Central memory CD8-positive, alpha-beta T cell (primary cell): ENCODE data around the gene COL4A2.

Experiments used
- ATAC-seq: fragments of 150-1000 bp; cut with Tn5 transposase; replicated peaks from 2 replicates; pipeline ENCODE4 v1.10.0; 2022; ENCODE audit warnings: mild to moderate bottlenecking, moderate FRiP score, moderate number of reproducible peaks; ENCODE audit not compliant: poor library complexity, severe bottlenecking; ENCODE audit errors: extremely low read depth
- DNase-seq, 2 donors: peaks; one replicate each; pipeline ENCODE4 v3.0.0; 2021; ENCODE audit warnings: low spot score in 2 of 2
- H3K27ac Mint-ChIP-seq: one replicate; pipeline ENCODE4 v1.8.0; 2022; ENCODE audit warnings: low read depth, mild to moderate bottlenecking, moderate library complexity, mixed read lengths
- H3K27me3 Mint-ChIP-seq: one replicate; pipeline ENCODE4 v1.8.0; 2022; ENCODE audit warnings: mixed read lengths
- H3K36me3 Mint-ChIP-seq: one replicate; pipeline ENCODE4 v1.8.0; 2022; ENCODE audit warnings: mild to moderate bottlenecking, moderate library complexity, mixed read lengths; ENCODE audit not compliant: insufficient read depth
- H3K4me1 Mint-ChIP-seq: one replicate; pipeline ENCODE4 v1.8.0; 2022; ENCODE audit warnings: mixed read lengths
- H3K4me3 Mint-ChIP-seq: one replicate; pipeline ENCODE4 v1.8.0; 2022; ENCODE audit warnings: mild to moderate bottlenecking, moderate library complexity, mixed read lengths
- H3K9me3 Mint-ChIP-seq: one replicate; pipeline ENCODE4 v1.8.0; 2022; ENCODE audit warnings: mixed read lengths

COL4A2 gene

DNA sequence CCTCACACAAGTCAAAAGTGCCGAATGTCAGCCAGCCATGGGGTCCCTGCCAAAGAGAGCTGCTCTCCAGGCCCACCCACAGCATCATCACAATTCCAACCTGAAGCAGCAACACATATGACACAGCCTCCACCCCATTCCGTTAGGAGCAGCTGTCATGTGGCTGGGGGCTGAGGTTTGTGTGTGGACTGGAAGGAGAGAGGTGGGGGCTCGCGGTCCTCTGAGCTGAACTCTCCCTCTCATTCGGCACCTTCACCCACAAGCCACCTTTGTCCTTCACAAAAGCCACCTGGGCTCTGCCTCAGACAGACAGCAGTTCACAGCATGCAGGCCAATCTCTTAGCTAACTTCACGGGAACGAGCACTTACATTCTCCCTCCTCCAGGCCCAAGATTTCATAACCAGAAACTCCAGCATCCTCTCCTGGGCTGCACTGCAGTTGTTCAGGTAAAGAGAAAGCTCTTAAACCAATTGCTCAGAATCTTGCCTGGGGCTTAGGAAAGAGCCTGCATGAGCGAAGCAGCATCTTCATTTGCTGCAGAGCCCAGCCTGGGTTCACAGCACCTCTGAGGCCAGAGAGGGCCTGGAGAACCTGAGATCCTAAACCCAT is 247.2 kb downstream of the COL4A2 start:
- Mint-ChIP-seq H3K9me3 (no peaks in the 10 kb centered on the region), H3K36me3 (no peaks in the 10 kb centered on the region), H3K27ac (no peak overlapping the region), H3K27me3 (no peaks in the 10 kb centered on the region), H3K4me1 (peaks cover 12% of the 10 kb centered on the region), H3K4me3 (no peak overlapping the region)
- DNase-seq (no peak), ATAC-seq (no peak)

DNA sequence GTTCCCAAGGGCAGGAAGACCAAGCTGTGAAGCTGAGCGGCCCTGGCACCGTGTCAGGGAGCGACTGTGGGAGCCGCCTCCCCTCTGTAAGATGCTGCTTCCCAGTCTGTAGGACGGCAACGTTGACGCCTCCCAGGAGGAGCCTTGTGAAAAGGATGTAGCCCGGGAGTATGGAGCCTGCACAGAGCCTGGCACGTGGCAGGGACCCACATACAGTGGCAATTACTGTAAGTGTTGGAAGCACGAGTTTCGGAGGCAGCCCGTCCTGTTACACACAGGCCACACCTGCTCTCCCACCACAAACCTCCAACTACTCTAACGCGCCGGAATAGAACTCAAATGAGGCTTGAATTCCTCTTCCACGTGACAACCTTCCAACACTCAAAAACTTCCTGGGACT is 247.9 kb downstream of the COL4A2 start:
- H3K4me3 Mint-ChIP-seq, result no peak overlapping the region
- DNase-seq (no peak), ATAC-seq (no peak)
- no peak overlapping the region for H3K27ac Mint-ChIP-seq
- H3K9me3 Mint-ChIP-seq, result no peaks in the 10 kb centered on the region
- H3K36me3 Mint-ChIP-seq, result no peaks in the 10 kb centered on the region
- peaks cover 13% of the 10 kb centered on the region for H3K4me1 Mint-ChIP-seq
- H3K27me3 Mint-ChIP-seq, result no peaks in the 10 kb centered on the region

- DNase-seq (no peak), ATAC-seq (no peak)
- H3K4me3 Mint-ChIP-seq, result no peak overlapping the region
- H3K27me3 Mint-ChIP-seq, result no peaks in the 10 kb centered on the region
- peaks cover 2% of the 10 kb centered on the region for H3K36me3 Mint-ChIP-seq
- H3K4me1 Mint-ChIP-seq, result peaks cover 21% of the 10 kb centered on the region
- no peaks in the 10 kb centered on the region for H3K9me3 Mint-ChIP-seq
- H3K27ac Mint-ChIP-seq, result no peak overlapping the region
Measured at GRCh38 chr13:110555601-110556223, 248.6 kb downstream of the COL4A2 start.

DNA sequence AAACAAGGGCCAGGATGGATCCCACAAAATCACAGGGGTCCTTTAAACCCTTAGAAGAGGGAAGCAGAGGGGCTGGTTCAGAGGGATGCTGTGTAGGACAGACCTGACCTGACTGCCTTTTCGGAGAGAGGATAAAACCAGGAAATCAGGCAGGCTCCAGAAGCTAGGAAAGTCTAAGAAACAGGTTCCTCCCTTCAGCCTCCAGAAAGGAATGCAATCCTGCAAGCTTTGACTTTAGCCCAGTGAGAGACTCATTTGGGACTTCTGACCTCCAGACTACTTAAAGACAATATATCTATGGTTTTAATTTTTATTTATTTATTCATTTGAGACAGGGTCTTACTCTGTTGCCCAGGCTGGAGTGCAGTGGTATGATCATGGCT is 249.1 kb downstream of the COL4A2 start:
- Mint-ChIP-seq H3K4me1 (peaks cover 20% of the 10 kb centered on the region), H3K9me3 (no peaks in the 10 kb centered on the region), H3K36me3 (peaks cover 5% of the 10 kb centered on the region), H3K4me3 (no peak overlapping the region), H3K27me3 (no peaks in the 10 kb centered on the region), H3K27ac (no peak overlapping the region)
- no peak for DNase-seq
- no peak for ATAC-seq

DNA sequence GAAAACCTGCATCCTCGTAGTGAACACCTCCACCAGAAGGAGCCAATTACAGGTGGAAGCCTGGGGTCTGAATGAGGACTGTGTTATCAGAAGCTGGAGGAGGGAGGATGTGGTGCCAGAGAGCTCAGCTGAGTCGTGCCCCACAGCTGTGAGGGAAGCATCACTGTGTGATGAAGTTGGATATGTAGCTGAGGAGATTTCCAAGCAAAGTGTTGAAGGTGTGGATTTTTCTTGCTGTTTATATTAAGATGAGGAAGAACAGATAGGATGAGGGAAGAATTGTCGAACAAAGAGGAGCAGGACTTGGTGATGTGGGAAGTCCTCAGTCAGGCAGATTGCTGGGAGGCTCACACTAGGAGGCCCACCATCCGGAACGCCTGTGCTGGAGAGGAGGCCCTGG is 250.0 kb downstream of the COL4A2 start:
- no peak for DNase-seq
- H3K27me3 Mint-ChIP-seq, result no peaks in the 10 kb centered on the region
- H3K4me1 Mint-ChIP-seq, result peaks cover 23% of the 10 kb centered on the region
- no peak overlapping the region for H3K4me3 Mint-ChIP-seq
- no peaks in the 10 kb centered on the region for H3K9me3 Mint-ChIP-seq
- peaks cover 5% of the 10 kb centered on the region for H3K36me3 Mint-ChIP-seq
- H3K27ac Mint-ChIP-seq, result no peak overlapping the region
- no peak for ATAC-seq

DNA sequence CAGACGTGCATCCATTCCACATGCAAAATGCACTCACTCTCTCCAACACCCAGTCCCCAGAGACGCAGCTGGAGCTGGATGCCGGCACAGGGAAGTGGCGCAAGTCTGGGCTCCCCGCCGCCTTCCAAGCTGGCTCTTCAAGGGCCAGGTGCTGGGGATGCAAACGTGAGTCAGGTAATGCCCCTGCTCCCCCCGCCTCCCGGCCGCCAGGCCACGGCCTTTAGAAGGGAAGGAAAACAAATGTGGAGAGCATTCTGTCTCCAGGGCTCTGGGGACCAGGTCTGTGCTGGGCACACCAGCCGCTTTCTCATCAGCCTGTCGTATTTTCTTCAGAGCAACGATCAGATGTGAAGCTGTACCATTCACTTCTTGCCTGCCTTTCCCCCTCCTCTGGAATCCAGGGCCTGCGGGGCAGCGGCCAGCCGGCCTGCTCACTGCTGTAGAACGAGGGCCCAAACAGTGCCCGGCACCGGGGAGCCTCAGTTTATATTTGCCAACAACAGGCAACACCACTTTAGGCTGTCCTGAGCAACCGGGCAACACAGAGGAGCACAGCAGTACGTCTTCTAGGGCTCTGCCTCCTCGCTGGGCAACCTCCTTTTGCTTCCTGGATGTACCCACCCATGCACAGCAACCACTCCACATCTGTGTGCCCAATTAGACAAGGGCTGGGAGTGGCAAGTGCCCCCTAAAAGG is 250.7 kb downstream of the COL4A2 start:
- Mint-ChIP-seq H3K4me3 (no peak overlapping the region), H3K27ac (no peak overlapping the region), H3K9me3 (no peaks in the 10 kb centered on the region), H3K27me3 (no peaks in the 10 kb centered on the region), H3K36me3 (peaks cover 5% of the 10 kb centered on the region), H3K4me1 (peaks cover 24% of the 10 kb centered on the region)
- ATAC-seq (no peak), DNase-seq (no peak)

- Mint-ChIP-seq H3K27ac (no peak overlapping the region), H3K27me3 (peaks cover 2% of the 10 kb centered on the region), H3K36me3 (peaks cover 5% of the 10 kb centered on the region), H3K4me3 (peak overlapping the region; percentile 93), H3K9me3 (no peaks in the 10 kb centered on the region), H3K4me1 (peaks cover 24% of the 10 kb centered on the region)
- no peak for DNase-seq
- ATAC-seq, result no peak
Measured at GRCh38 chr13:110559429-110559943, 252.4 kb downstream of the COL4A2 start.

GRCh38 chr13:110559986-110560385 is 252.9 kb downstream of the COL4A2 start:
- Mint-ChIP-seq H3K27ac (no peak overlapping the region), H3K36me3 (peaks cover 5% of the 10 kb centered on the region), H3K4me3 (peak overlapping the region; percentile 93), H3K4me1 (peaks cover 23% of the 10 kb centered on the region), H3K9me3 (no peaks in the 10 kb centered on the region), H3K27me3 (peaks cover 7% of the 10 kb centered on the region)
- DNase-seq (no peak), ATAC-seq (no peak)

- ATAC-seq, result peak; percentile 10
- peaks cover 18% of the 10 kb centered on the region for H3K4me1 Mint-ChIP-seq
- no peak for DNase-seq
- H3K27me3 Mint-ChIP-seq, result peaks cover 10% of the 10 kb centered on the region
- peak overlapping the region; percentile 68 for H3K27ac Mint-ChIP-seq
- H3K9me3 Mint-ChIP-seq, result no peaks in the 10 kb centered on the region
- peak overlapping the region; percentile 93 for H3K4me3 Mint-ChIP-seq
- peaks cover 5% of the 10 kb centered on the region for H3K36me3 Mint-ChIP-seq
Measured at GRCh38 chr13:110560601-110561343, 253.7 kb downstream of the COL4A2 start.

DNA sequence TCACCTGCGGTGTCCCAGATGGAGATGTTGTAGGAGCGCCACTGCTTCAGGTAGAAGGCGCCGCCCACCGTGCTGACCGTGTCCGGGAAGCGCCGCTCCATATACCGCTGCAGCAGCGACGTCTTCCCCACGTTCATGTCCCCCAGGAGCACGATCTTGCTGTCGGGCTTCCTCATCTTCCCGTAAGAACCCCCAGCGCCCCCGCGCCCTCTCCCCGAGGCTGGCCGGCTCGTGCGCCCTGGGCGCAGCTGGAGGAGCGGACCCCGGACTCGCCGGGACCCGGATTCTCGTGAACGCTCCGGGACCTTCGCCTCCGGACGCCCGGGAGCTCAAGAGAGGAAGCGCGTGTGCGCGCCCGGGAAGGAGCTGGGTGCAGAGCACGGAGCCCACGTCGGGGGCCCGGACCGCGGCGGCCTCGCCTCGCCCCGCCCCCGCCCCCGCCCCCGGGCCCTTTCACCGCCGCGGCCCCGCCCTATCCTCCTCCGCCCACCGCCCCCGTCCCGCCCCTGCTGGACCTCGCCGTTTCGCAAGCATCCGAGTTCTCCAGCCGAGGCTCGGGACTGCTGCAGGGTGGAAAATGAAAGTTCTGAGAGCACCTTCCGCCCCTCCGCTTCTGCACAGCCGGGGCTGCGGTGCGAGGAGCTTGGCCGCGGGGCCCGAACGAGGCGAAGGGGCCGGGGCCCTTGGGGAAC is 254.4 kb downstream of the COL4A2 start, which contains the start of gene RAB20:
Gene RAB20 (minus strand): TSS at position 379 of the 692 bp plus-strand sequence. CDS start 203 bp downstream, at position 176.
- Mint-ChIP-seq H3K27me3 (peaks cover 10% of the 10 kb centered on the region), H3K9me3 (no peaks in the 10 kb centered on the region), H3K4me3 (peak within 1 kb of the TSS; percentile 93), H3K27ac (peak within 1 kb of the TSS; percentile 68), H3K36me3 (peaks cover 5% of the 10 kb centered on the region), H3K4me1 (peaks cover 18% of the 10 kb centered on the region)
- ATAC-seq (peak; percentile 58), DNase-seq (no peak)

GRCh38 chr13:110562036-110562597 is 255.0 kb downstream of the COL4A2 start:
- peak overlapping the region; percentile 93 for H3K4me3 Mint-ChIP-seq
- peaks cover 12% of the 10 kb centered on the region for H3K27me3 Mint-ChIP-seq
- H3K27ac Mint-ChIP-seq, result peak overlapping the region; percentile 56
- no peaks in the 10 kb centered on the region for H3K9me3 Mint-ChIP-seq
- peaks cover 18% of the 10 kb centered on the region for H3K4me1 Mint-ChIP-seq
- ATAC-seq, result peak; percentile 25
- peaks cover 5% of the 10 kb centered on the region for H3K36me3 Mint-ChIP-seq
- DNase-seq, result no peak
